Activated T-cell treated with anti-CD3 and anti-CD28 coated beads, Interleukin-2, amount 50 U/mL, for 4 hours (primary cell): ENCODE data around the gene LRRC3C. TPM values are rescaled to one million over a fixed set of nuclear protein-coding genes. Genes with fewer than 3 reads are reported as not detected.

ENCODE experiments used
- total RNA-seq, 3 donors: library from RNA; stranded (reverse); gene quantifications; one replicate each; pipeline ENCODE4 v1.2.1, GENCODE V29; 2021

LRRC3C gene
- total RNA-seq, 3 donors from 2014 or later = not detected

Other genes starting within 250 kb of the LRRC3C start
- gene PGAP3, start 239.7 kb upstream of the LRRC3C start, total RNA-seq = 10 to 100 TPM; 14.6 to 16.5 (median 16.3) TPM
- 1 to 10 TPM; 2.3 to 3.4 (median 2.9) TPM for gene ERBB2, start 227.7 kb upstream of the LRRC3C start, total RNA-seq
- 10 to 100 TPM; 43.2 to 48.6 (median 45.7) TPM for gene MIEN1, start 197.2 kb upstream of the LRRC3C start, total RNA-seq
- gene GRB7, start 189.8 kb upstream of the LRRC3C start, total RNA-seq = under 1 TPM; 0.43 to 0.73 (median 0.47) TPM
- 100 to 1,000 TPM in 1 of 3 donors, 10 to 100 TPM in 2; 82.3 to 106 (median 91.6) TPM for gene IKZF3, start 63.4 kb upstream of the LRRC3C start, total RNA-seq
- under 1 TPM in 2 of 3 donors, not detected in 1; 0.16 to 0.28 TPM for gene ZPBP2, start 59.5 kb upstream of the LRRC3C start, total RNA-seq
- 1 to 10 TPM; 4.1 to 5.1 (median 4.7) TPM for gene GSDMB, start 9.1 kb upstream of the LRRC3C start, total RNA-seq
- gene ORMDL3, start 131 bp upstream of the LRRC3C start, total RNA-seq = 10 to 100 TPM; 48.9 to 71.0 (median 52.1) TPM
- gene GSDMA, start 35.3 kb downstream of the LRRC3C start, total RNA-seq = 1 to 10 TPM in 1 of 3 donors, under 1 TPM in 2; 0.32 to 1.6 (median 0.41) TPM
- gene PSMD3, start 53.1 kb downstream of the LRRC3C start, total RNA-seq = 100 to 1,000 TPM; 276 to 288 (median 280) TPM
- not detected for gene CSF3, start 87.7 kb downstream of the LRRC3C start, total RNA-seq
- gene MED24, start 126.7 kb downstream of the LRRC3C start, total RNA-seq = 100 to 1,000 TPM; 133 to 140 (median 134) TPM
- 10 to 100 TPM in 2 of 3 donors, 1 to 10 TPM in 1; 6.6 to 12.4 (median 10.3) TPM for gene THRA, start 135.2 kb downstream of the LRRC3C start, total RNA-seq
- gene NR1D1, start 172.9 kb downstream of the LRRC3C start, total RNA-seq = 10 to 100 TPM; 12.6 to 16.0 (median 13.7) TPM
- gene MSL1, start 194.2 kb downstream of the LRRC3C start, total RNA-seq = 10 to 100 TPM; 63.3 to 68.5 (median 64.1) TPM
- 100 to 1,000 TPM; 100 to 108 (median 103) TPM for gene CASC3, start 212.8 kb downstream of the LRRC3C start, total RNA-seq
- 1 to 10 TPM; 5.7 to 6.7 (median 6.1) TPM for gene RAPGEFL1, start 249.7 kb downstream of the LRRC3C start, total RNA-seq